Right lobe of liver (tissue), 6 donors: ENCODE measurements around the gene FRMPD2. TPM values are rescaled to one million over a fixed set of nuclear protein-coding genes. Genes with fewer than 3 reads are reported as not detected.

Experiments used
- ATAC-seq, 4 donors: fragments of 200-7000 bp; cut with Tn5 transposase; one replicate each; pipeline ENCODE4 v1.9.1; 2020; ENCODE audit warnings: mild to moderate bottlenecking in 4 of 4, moderate library complexity in 4 of 4
- DNase-seq, 3 donors: peaks; one replicate each; pipeline ENCODE4 v3.0.0-alpha.2; 2020
- H3K27ac ChIP-seq, 3 donors: fragments of 200-600 bp; one replicate each; pipeline ENCODE4 v1.8.0; 2022
- H3K27me3 ChIP-seq, 2 donors: fragments of 200-600 bp; one replicate each; pipeline ENCODE4 v1.8.0; 2022
- H3K36me3 ChIP-seq, 4 donors: fragments of 200-600 bp; sonication (generic) in 1 of 4; one replicate each; pipeline versions ENCODE4 v1.5.1 to v1.8.0; 2017 to 2022; ENCODE audit warnings: control low read depth in 1 of 4
- H3K4me1 ChIP-seq, 4 donors: fragments of 200-600 bp; sonication (generic) in 1 of 4; one replicate each; pipeline versions ENCODE4 v1.5.1 to v1.8.0; 2017 to 2022; ENCODE audit warnings: control low read depth in 1 of 4
- H3K4me3 ChIP-seq, 3 donors: fragments of 200-600 bp; one replicate each; pipeline ENCODE4 v1.8.0; 2022
- H3K9me3 ChIP-seq, 4 donors: fragments of 200-600 bp; sonication (generic) in 1 of 4; one replicate each; pipeline versions ENCODE4 v1.5.1 to v1.8.0; 2017 to 2022; ENCODE audit warnings: control low read depth in 1 of 4
- POLR2A ChIP-seq: fragments of 450-650 bp; IDR thresholded peaks from one replicate; pipeline ENCODE4 v1.6.1; 2017; ENCODE audit warnings: antibody characterized with exemption, mild to moderate bottlenecking
- WGBS: methylation state at CpG from one replicate; pipeline ENCODE4 v1.1.6; 2018; ENCODE audit warnings: low coverage, low lambda C conversion rate; ENCODE audit not compliant: insufficient coverage; ENCODE audit errors: missing lambda C conversion rate; 5-methylcytosine and 5-hydroxymethylcytosine counted together
- intact Hi-C, 2 donors: fragments of 100-400 bp; cut with DNase I; formaldehyde crosslinking; loops; one replicate each; pipeline versions ENCODE4 v1.11.2 to v1.14.1; 2022
- long read RNA-seq: library from polyadenylated mRNA; unstranded; transcript quantifications from one replicate; pipeline ENCODE4 v2.0.0, GENCODE V29; 2019
- total RNA-seq, 6 experiments: library from RNA; depleted of rRNA in 2 of 6; stranded (reverse); fragments of >200 nt in 2 of 6; fragmentation: NEBNext Ultra II Directional in 3 of 6; extraction: Animal tissue kit (Norgen Biotek cat#: 25700) in 3 of 6; gene quantifications; one replicate each; pipeline versions ENCODE4 v1.1.0 to v1.2.4, GENCODE V29; 2016 to 2023
- TF ChIP-seq, protein P1 (sequence below), 4 donors: fragments of 200-600 bp in 3 of 4; fragments of 450-650 bp in 1 of 4; IDR thresholded peaks; one replicate each; pipeline versions ENCODE4 v1.5.1 to v1.8.0; 2016 to 2022; ENCODE audit warnings: antibody characterized with exemption in 4 of 4, mild to moderate bottlenecking in 2 of 4
- donor health status: DM: no; HTN: yes; CAD: no.
- donor health status: DM: no; HTN: no; CAD: no.
- donor health status: DM: no; HTN: no; CAD: no.
- donor health status: DM: no; HTN: yes; CAD: no.
- donor health status: DM: no; HTN: yes; CAD: no.

FRMPD2 gene
- not detected for total RNA-seq
- long read RNA-seq, result 0 reads

DNA sequence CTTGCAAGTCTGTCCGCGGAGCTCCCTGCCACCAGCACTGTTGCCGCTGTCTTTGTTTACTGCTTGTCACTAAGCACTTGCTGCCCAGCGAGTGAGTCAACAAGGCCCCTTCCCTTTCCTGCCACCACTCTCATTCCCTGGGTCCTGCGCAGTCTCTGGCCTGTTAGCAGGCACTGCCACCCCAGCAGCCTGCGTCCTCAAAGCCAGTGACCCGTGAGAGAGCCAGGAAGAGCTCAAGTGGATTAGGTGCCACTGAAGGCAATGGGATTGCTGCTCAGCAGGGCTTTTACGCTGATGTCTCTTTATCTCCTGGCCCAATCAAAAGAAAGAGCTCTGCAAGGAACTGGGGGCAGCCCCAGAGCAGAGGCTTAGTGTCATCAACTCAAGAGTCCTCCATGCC is at the start of gene FRMPD2:
TSS of gene FRMPD2 (minus strand) at position 61 of the 400 bp plus-strand sequence. CDS start 129 bp downstream, outside the sequence.
- H3K4me3 ChIP-seq, result no peak within 1 kb of the TSS
- no peak for TF ChIP-seq POLR2A
- TF ChIP-seq, protein P1, sequence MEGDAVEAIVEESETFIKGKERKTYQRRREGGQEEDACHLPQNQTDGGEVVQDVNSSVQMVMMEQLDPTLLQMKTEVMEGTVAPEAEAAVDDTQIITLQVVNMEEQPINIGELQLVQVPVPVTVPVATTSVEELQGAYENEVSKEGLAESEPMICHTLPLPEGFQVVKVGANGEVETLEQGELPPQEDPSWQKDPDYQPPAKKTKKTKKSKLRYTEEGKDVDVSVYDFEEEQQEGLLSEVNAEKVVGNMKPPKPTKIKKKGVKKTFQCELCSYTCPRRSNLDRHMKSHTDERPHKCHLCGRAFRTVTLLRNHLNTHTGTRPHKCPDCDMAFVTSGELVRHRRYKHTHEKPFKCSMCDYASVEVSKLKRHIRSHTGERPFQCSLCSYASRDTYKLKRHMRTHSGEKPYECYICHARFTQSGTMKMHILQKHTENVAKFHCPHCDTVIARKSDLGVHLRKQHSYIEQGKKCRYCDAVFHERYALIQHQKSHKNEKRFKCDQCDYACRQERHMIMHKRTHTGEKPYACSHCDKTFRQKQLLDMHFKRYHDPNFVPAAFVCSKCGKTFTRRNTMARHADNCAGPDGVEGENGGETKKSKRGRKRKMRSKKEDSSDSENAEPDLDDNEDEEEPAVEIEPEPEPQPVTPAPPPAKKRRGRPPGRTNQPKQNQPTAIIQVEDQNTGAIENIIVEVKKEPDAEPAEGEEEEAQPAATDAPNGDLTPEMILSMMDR (IDR thresholded peaks at IDR 0.05), result no peak
- no peak for ATAC-seq

GRCh38 chr10:48322017-48322416 is 47.5 kb upstream of the FRMPD2 start:
- intact Hi-C loops, result no loop called here
- 100% methylated on average over 3 of the region's 3 CpGs for WGBS

More for the DNA sequence above, at the start of gene FRMPD2:
- Histone ChIP-seq H3K9me3 (no peaks in the 10 kb centered on the region), H3K4me1 (no peaks in the 10 kb centered on the region), H3K27me3 (no peaks in the 10 kb centered on the region), H3K36me3 (no peaks in the 10 kb centered on the region), H3K27ac (no peak within 1 kb of the TSS)
- WGBS, result 69% methylated on average over 4 of the region's 8 CpGs
- no peak for DNase-seq
- intact Hi-C loops, result no loop called here

DNA sequence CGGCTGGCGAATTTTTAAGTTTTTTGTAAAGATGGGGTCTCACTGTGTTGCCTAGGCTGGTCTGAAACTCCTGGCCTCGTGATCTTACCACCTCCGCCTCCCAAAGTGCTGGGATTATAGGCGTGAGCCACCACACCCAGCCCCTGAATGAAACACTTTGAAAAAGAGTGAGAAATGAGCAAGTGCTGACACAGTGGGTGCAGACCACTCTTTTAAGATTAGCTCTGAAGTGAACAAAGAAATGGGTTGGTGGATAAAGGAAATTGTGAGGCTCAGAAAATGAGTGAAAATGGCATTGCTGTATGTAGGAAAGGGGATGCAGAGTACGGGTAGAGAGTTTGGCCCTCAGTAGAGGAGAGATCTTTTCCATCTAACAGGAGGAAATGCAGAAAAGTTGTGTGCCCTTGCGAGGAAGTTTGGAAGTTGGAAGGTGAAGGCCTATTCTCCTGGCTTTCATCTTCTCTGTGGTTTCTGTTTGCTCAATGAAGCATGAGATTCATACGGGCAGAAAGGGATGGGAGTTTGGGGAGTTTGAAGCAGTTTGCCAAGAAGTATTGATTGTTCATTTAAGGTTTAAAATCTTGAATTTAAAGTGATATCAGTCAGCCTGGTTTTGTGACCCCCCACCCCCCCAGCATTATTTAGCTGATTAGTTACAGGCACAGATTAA is 43.0 kb upstream of the FRMPD2 start:
- H3K27ac ChIP-seq, result no peak overlapping the region
- no peak overlapping the region for H3K4me3 ChIP-seq
- no peak for DNase-seq
- no peaks in the 10 kb centered on the region for H3K27me3 ChIP-seq
- peaks cover 0 to 5% (median 0%) of the 10 kb centered on the region in 4 donors for H3K4me1 ChIP-seq
- intact Hi-C loops, result no loop called here
- H3K36me3 ChIP-seq, result no peaks in the 10 kb centered on the region
- 67% methylated on average over 7 of the region's 8 CpGs for WGBS
- ATAC-seq, result no peak
- TF ChIP-seq, protein P1 (IDR thresholded peaks at IDR 0.05), result no peak
- TF ChIP-seq POLR2A, result no peak
- H3K9me3 ChIP-seq, result no peaks in the 10 kb centered on the region

More at GRCh38 chr10:48322017-48322416, 47.5 kb upstream of the FRMPD2 start:
- no peaks in the 10 kb centered on the region for H3K4me1 ChIP-seq
- H3K36me3 ChIP-seq, result no peaks in the 10 kb centered on the region
- H3K27ac ChIP-seq, result no peak overlapping the region
- no peak for TF ChIP-seq POLR2A
- TF ChIP-seq, protein P1 (IDR thresholded peaks at IDR 0.05), result no peak
- ATAC-seq (no peak), DNase-seq (no peak)
- no peaks in the 10 kb centered on the region for H3K27me3 ChIP-seq
- H3K4me3 ChIP-seq, result no peak overlapping the region
- H3K9me3 ChIP-seq, result no peaks in the 10 kb centered on the region

- WGBS, result 83% methylated on average over 4 of the region's 4 CpGs
- intact Hi-C loops, result no loop called here
- H3K27me3 ChIP-seq, result no peaks in the 10 kb centered on the region
- H3K4me1 ChIP-seq, result peaks cover 0 to 5% (median 0%) of the 10 kb centered on the region in 4 donors
- no peak overlapping the region for H3K4me3 ChIP-seq
- ATAC-seq (no peak), DNase-seq (no peak)
- no peaks in the 10 kb centered on the region for H3K36me3 ChIP-seq
- no peak overlapping the region for H3K27ac ChIP-seq
- TF ChIP-seq, protein P1 (IDR thresholded peaks at IDR 0.05), result no peak
- no peak for TF ChIP-seq POLR2A
- no peaks in the 10 kb centered on the region for H3K9me3 ChIP-seq
Observed at GRCh38 chr10:48316236-48316635, 41.7 kb upstream of the FRMPD2 start.
